Hematopoietic multipotent progenitor cell treated with erythropoietin and hydrocortisone succinate and interleukin-3 and kit ligand, for 15 days (in vitro differentiated cells): ENCODE data around the gene FXYD5.

ENCODE experiments used
- DNase-seq: peaks from one replicate; pipeline ENCODE4 v3.0.0-alpha.2; 2015; ENCODE audit warnings: low spot score

The FXYD5 gene

DNA sequence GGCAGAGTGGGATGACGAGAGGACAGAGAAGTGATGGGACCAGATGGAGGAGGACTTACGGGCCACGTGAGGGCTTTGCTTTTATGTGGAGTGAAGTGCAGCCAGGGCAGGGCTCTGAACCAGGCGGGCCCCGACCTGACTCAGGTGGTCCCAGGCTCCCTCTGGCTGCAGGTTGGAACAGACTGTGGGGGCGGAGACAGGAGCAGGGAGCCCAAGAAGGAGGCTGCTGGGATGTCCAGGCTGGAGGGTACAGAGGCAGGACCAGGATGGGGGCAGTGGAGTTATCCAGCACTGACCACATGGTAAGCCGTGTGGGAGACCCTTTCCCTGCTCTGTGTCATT lies 2.1 kb downstream of the FXYD5 start:
- no peak for DNase-seq

DNA sequence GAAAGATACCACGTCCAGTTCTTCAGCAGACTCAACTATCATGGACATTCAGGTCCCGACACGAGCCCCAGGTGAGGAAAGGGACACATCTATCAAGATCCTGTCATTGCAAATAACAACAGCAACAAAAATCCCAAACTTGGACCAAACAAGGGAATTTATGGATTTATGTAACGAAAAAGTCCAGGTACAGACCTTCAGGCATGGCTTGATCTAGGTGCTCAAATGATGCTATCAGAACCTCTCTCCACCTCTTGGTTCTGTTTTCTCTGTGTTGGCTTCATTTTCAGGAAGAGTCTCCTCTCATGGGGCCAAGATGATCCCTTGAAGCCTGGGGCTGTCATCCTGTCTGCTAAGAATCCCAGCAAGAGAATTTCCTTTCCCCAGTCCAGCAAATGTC lies 2.9 kb downstream of the FXYD5 start:
- DNase-seq, result no peak

DNA sequence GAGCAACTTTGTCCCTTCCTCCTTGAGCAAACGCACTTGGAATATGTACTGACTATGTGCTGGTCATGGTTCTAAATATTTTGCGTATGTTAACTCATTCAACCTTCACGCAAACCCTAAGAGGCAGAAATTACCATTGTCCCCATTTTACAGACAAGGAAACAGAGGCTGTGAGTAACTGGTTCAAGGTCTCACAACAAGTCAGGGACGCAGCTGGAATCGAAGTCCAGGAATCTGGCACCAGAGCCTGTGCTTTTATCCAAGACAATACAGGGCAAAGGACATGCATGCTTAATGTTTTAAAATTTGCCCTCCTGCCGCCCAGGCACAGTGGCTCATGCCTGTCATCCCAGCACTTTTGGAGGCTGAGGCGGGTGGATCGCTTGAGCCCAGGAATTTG lies 5.1 kb downstream of the FXYD5 start:
- no peak for DNase-seq

DNA sequence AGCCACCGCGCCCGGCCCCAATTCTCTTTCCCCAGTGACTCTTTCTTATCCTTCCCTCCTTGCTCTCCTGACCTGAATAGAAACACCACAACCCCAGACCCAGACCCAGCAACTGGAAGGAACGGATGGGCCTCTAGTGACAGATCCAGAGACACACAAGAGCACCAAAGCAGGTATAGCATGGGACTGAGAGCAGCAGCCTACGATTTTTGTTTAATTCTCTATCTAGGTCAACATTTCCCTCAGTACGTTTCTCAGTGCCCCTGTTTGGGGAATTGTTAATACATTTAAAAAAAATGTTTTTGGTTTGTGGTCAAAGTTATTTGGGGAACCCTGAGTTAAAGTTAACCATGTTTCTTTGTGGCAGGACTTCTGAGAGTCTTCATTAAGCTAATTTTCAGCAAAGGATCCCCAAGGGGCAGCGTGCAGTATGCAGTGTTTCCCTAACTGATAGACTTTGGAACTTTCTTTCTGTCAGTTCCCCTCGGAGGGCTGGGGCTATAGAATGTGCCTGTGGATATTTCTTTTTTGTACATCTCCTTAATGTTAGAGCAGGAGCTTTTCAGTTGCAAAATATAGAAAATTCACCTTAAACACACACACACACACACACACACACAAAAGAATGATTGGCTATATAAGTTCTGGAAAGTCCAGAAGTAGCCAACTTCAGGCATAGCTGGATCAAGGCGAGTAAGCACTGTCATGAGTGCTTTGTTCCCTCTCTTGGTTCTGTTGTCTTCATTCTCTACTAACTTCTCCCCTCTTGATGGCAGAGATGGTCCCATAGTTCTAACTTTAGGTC lies 6.3 kb downstream of the FXYD5 start:
- no peak for DNase-seq

DNA sequence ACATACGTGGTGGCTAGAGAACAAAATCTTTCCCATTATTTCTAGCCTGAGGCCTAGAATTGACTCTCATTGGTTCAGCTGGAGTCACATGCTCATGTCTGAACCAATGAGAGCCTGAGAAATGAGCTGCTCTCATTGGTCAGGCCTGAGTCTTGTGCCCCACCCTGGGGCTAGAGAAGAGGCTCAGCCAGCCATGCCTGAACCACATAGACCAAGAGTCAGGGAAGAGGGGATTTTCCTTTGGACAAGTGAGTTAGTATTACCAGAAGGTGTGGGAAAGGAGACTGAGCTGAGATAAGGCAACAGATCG lies 6.9 kb downstream of the FXYD5 start:
- DNase-seq, result no peak

DNA sequence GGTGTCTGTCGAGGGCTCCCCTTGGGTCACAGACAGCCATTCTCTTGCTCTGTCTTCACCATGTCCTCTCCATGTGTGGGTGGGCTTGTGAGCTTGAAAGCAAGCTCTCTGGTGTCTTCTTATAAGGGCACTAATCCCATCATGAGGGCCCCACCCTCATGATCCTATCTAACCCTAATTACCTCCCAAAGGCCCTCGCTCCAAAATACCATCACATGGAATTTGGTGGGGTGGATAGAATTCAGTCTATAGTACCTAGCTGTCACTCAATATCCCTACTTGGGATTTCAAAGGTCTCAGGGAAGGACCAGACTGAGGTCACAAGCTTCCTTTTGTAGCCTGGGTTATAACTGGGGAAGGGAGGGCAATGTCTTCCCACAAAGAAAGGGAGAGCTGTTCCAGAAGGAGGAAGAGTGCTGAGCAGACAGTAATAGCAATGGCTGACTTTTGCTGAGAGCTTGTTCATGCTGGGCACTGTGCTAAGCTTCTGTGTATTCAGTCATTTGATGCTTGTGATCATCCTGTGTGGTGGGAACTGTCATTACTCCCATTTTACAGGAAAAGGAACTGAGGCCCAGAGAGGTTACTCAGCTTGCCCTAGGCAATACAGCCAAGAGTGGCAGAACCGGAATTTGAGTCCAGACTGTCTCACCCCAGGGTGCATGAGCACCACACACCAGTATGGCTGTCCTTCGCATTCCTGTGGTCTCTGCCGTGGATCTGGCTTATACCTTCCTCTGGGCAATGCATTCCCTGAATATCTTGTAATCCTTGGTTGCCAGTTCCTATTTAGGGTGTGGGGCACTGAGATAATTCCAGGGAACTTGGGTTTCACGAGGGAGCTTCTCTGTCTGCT lies 8.2 kb downstream of the FXYD5 start:
- DNase-seq, result no peak

DNA sequence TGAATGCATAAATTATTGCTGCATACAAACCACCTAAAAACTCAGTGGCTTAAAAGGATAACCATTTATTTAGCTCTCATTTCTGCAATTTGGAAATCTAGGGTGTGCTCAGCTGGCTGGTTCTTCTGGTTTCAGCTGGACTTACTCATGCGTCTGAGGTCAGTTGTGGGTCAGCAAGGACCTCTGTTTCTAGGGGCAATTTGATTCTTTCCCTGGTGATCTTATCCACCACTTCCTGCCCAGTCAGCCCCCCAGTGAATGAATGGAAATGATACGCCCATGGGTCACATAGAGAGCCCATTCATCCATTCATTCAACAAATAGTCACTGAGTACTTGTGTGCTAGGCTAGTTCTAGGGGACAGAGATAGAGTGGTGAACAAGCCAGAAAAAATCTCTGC lies 9.9 kb downstream of the FXYD5 start:
- no peak for DNase-seq

DNA sequence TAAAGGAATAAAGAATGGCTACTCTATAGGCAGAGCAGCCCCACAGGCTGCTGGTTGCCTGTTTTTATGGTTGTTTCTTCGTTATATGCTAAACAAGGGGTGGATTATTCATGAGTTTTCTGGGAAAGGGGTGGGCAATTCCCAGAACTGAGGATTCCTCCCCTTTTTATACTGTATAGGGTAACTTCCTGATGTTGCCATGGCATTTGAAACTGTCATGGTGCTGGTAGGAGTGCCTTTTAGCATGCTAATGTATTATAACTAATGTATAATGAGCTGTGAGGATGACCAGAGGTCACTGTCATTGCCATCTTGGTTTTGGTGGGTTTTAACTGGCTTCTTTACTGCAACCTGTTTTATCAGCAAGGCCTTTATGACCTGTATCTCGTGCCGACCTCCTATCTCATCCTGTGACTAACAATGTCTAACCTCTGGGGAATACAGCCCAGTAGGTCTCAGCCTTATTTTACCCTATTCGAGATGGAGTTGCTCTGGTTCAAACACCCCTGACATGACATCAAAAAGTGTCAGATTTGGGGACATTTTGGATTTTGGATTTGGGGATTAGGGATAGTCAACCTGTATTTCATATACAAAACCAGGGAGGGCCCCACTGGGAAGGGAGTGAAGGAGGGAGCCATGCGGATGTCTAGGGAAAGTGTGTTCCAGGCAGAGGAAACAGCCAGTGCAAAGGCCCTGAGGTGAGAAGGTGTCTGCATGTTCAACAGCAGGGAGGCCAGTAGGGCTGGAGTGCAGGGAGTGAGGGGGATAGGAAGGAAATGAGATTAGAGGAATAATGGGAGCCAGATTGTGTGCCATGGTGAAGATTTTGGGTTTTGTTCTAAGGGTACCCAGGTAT lies 10.9 kb downstream of the FXYD5 start:
- no peak for DNase-seq

DNA sequence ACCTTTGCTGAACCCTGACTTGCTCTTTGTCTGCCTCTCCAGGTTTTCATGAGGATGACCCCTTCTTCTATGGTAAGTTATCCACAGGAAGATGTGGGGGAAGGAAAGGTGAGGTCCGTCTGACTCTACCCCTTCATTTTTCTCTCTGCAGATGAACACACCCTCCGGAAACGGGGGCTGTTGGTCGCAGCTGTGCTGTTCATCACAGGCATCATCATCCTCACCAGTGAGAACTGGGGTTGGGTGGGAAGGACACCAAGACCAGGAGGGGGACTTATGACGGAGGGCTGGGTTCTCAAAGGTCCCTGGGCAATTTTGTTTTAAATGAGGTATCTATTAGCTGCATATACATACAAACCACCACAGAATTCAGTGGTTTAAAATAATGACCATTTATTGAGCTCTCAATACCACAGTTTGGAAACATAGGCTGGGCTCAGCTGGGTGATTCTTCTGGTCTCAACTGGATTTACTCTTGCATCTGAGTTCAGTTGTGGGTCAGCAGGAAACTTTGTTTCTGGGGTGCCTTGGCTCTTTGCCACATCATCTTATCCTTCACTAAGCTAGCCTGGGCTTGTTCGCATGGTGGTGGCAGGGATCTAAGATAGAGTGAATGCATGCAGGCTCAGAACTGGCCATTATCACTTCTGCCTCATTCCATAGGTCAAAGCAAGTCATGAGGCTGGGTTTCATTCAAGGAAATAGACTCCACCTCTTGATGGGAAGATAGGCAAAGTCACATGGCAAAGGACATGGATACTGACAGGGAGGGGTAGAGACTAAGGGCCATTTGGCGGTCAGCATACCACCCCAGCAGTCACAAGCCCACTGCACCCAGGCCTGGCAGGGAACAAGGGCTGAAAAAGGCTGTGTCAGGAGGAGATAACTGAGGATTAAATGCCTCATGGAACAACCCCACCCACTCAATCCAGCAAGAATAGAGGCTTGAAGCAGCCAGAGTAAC lies 11.8 kb downstream of the FXYD5 start:
- DNase-seq, result no peak

DNA sequence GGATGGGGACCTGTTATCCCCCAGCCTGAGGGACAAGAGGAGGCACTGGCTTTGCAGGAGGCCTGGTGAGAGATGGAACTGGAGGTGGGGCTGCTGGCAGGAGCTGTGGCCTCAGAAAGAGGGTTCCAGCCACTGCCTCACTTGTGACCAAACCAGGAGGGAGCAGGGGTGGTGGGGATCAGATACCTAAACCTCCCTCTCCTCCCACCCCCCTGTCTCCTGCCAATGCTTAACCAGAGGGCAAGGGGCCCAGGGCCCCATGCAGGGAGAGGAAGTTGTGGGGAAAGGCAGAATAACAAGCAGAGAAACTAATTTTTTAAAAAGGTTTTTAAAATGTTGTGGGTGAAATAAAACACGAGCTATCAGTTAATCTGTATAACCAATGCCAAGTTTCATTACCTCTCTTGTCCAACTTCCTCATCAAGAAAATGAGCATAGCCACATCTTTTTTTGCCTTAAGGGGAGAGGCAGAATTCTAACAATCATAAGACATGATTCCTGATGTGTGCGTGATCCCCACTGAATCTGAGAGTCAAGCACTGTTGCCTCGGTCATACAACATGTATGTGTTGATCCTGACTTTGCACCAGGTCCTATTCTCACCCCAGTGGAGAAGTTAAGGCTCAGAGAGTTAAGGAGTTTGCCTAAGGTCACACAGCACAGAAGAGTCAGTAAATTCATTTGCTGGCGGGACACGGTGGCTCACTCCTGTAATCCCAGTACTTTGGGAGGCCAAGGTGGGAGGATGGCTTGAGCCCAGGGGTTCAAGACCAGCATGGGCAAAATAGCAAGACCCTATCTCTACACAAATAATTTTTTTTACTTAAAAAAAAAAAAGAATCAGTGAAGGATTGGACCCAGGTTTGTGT lies 12.9 kb downstream of the FXYD5 start:
- no peak for DNase-seq

DNA sequence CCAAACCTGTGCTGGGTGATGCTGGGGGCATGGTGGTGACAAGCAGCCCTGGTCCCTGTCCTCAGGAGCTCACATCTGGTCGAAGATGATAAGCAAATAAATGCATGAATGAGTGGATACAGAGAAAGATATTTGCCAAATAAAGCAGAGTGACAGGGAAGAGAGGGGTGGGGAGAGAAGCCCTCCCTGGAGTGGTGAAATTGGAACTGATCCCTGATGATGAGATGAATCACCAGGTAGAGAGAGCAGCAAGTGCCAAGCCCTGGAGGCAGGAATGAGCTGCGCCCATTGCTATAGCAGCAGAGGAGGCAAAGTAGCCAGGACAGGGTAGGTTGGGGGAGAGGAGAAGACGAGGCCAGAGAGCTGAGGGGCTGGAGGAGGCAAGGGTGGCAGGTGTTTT lies 13.7 kb downstream of the FXYD5 start:
- DNase-seq, result no peak

DNA sequence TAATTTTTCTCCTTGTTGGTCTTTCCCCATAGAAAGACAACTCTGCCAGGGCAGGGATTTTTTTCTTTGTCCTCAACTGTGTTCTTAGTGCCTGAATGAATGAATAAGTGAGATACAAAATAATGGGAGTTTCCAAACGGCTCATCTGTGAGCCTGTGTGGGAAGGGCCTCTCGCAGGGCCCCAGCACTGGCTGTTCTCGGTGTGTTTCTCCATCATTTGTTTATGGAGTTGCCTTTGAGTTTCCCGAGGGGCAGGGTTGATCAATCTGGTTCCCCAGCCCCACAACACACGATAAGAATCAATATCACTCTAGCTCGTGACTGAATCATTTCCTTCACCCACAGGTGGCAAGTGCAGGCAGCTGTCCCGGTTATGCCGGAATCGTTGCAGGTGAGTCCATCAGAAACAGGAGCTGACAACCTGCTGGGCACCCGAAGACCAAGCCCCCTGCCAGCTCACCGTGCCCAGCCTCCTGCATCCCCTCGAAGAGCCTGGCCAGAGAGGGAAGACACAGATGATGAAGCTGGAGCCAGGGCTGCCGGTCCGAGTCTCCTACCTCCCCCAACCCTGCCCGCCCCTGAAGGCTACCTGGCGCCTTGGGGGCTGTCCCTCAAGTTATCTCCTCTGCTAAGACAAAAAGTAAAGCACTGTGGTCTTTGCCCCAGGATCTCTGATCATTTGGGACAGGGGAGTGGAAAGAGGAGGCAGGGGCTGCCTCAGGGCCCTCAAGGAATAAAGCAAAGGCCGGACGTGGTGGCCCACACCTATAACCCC lies 14.9 kb downstream of the FXYD5 start:
- DNase-seq, result no peak

DNA sequence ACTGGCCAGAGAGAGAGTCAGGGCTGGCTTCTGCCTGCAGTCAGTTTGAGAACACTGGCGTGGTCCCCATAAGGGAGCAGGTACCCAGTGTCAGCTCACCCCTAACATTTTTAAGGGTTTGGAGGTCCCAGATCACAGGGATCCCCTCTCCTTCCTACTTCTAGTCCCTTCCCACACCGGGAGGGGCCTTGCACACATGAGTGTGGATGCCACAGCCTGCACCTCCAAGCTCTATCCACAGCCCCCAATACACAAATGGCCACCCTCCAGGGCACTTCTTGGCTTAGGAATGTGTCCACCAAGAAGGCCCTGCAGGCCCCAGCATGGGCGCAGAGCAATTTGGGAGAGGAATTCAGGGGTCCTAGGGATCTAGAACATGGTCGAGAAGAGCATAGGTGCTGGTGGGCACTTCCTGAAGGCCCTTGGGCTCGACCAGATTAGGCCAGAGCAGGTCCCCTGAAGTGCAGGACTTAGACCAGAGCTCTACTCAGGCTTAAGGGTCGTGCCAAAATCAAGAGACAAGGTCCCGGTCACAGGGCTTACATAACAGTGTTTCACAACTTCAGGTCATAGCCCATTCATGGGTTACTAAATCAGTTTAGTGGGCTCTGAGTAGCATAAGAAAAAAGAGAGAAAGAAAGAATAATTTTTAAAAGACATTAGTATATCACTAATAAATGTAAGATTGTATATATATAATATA lies 16.0 kb downstream of the FXYD5 start:
- no peak for DNase-seq

DNA sequence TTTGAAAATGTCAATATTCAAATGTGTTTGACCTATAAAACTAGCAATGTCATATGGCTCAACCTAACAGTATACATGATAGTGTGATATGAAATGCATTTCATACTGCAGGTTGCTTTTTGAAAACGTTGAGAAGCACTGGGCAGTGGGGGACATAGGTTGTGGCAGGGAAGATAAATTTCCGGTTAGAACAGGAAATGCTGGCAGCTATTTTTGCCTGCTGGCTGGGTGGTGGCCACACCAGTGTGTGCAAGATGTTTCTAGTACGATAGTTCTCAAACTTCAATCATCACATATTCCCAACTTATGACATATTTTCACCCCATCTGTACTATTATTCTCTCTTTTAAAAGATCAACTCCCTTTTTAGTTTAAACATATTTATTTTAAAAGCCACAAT lies 17.2 kb downstream of the FXYD5 start:
- no peak for DNase-seq

DNA sequence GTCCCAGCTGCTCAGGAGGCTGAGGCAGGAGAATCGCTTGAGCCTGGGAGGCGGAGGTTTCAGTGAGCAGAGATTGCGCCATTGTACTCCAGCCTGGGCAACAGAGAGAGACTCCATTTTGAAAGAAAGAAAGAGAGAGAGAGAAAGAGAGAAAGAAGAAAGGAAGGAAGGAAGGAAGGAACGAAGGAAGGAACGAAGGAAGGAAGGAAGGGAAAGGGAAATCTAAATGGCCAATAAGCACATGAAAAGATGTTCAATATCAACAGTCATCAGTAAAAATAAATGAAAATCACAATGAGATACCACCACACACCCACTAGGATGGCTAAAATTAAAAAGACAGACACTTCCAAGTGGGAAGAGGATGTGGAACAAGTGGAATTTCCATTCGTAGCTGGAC lies 19.7 kb downstream of the FXYD5 start:
- DNase-seq, result no peak

DNA sequence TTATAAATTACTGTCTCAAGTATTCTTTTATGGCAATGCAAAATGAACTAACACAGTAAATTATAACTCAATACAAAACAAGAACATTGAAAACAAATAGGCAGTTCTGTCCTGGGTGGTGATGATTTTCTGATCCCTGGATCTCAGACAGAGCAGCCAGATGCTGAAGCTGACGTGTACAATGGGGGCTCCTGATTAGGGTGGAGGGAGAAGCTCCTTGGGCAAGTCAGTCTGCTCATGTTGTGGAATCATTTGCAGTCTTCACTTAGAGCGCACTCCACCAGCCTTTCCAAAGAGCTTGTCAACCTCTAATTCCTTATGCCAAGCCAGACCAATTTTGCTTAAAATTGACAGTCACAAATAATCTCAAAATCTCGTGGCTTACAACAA lies 21.6 kb downstream of the FXYD5 start:
- DNase-seq, result no peak

DNA sequence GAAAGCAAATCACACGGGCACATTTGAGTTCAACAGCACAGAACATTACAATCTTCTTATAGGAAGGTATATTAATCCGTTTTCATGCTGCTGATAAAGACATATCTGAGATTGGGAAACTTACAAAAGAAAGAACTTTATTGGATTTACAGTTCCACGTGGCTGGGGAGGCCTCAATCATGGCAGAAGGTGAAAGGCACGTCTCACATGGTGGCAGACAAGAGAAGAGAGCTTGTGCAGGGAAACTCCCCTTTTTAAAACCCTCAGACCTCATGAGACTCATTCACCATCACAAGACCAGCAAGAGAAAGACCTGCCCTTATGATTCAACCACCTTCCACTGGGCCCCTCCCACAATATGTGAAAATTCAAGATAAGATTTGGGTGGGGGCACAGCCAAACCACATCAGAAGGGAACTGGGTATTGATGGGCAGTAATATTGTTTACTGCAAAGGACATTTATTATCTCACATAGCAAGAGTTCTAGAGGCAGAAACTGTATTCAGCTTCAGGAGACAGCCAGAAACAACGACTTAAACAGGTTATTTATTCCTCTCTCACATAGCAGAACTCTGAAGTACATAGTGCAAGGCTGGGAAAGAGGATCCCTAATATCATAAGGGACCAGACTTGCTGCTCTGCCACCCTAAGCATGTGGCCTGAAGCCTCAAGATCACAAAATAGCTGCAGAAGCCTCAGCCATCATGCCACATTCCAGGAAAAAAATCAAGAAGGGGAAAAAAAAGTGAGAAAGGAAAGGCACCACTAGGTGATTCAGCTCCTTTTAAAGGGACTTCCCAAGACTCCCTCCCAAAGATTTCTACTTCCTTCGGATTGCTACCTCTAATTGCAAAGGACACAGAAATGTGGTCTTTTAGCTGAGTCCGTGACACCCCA lies 23.1 kb downstream of the FXYD5 start:
- no peak for DNase-seq

DNA sequence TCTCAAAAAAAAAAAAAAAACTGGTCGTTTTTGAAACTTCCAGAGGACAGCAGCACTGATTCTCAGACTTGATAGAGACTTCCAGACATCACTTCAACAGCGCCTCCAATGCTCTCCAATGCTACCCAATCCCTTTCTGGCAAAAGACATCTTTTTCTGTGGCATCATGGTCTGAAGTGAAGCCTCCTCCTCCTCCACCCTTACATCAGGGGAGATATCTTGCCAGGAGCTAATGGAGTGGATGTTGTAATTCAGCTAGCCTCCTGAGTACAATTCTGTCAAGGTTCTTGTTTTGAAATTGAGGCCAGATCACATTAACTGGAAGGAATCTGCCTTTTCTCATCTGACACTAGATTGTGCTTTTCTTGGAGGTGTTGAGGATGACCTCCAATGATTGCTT lies 24.2 kb downstream of the FXYD5 start:
- no peak for DNase-seq
